LNCaP clone FGC (cell line): ENCODE data around the gene STIM1.
"Not testable (repeated sequence)": the region's sequence is repeated elsewhere in the genome, so short reads cannot be mapped to it uniquely, and the experiment has no call there.

Experiments used
- DNase-seq: peaks from one replicate; pipeline ENCODE4 v3.0.0-alpha.2; 2011; ENCODE audit warnings: low read depth
- H3K4me3 ChIP-seq: 2 replicates; pipeline ENCODE4 v1.5.1; 2011; ENCODE audit warnings: mild to moderate bottlenecking, low read depth, low read length, control low read depth
- CTCF ChIP-seq: IDR thresholded peaks from 2 replicates; pipeline ENCODE4 v1.5.1; 2012; ENCODE audit warnings: mild to moderate bottlenecking; ENCODE audit not compliant: control insufficient read depth, insufficient read depth; ENCODE audit errors: extremely low read depth

STIM1 gene

GRCh38 chr11:3860375-3860774 lies 4.9 kb downstream of the STIM1 start:
- DNase-seq, result no peak
- no peak overlapping the region for H3K4me3 ChIP-seq
- TF ChIP-seq CTCF, result no peak

- DNase-seq, H3K4me3 ChIP-seq: not testable (repeated sequence)
These were observed 5.5 kb downstream of the STIM1 start for GRCh38 chr11:3860898-3861393.

- no peak for TF ChIP-seq CTCF
- DNase-seq, result no peak
- no peak overlapping the region for H3K4me3 ChIP-seq
These were observed 6.2 kb downstream of the STIM1 start for GRCh38 chr11:3861683-3862082.

- no peak for DNase-seq
- TF ChIP-seq CTCF, result no peak
- H3K4me3 ChIP-seq, result no peak overlapping the region
These were observed 10.1 kb downstream of the STIM1 start for GRCh38 chr11:3865388-3866193.

- DNase-seq, result no peak
- H3K4me3 ChIP-seq, result no peak overlapping the region
- TF ChIP-seq CTCF, result no peak
These were observed 10.7 kb downstream of the STIM1 start for GRCh38 chr11:3866206-3866605.

GRCh38 chr11:3866836-3867208 lies 11.4 kb downstream of the STIM1 start:
- no peak for TF ChIP-seq CTCF
- no peak for DNase-seq
- H3K4me3 ChIP-seq, result no peak overlapping the region

GRCh38 chr11:3867209-3868091 lies 12.0 kb downstream of the STIM1 start:
- no peak overlapping the region for H3K4me3 ChIP-seq
- no peak for TF ChIP-seq CTCF
- DNase-seq, result no peak
